GM12878 (cell line): ENCODE results near the gene EP400. TPM values are rescaled to one million over a fixed set of nuclear protein-coding genes. Genes with fewer than 3 reads are reported as not detected.

Source experiments
- ATAC-seq: fragments of 200-7000 bp; cut with Tn5 transposase; 3 replicates; pipeline ENCODE4 v1.9.1; 2020; ENCODE audit warnings: mild to moderate bottlenecking, moderate library complexity
- BruUV-seq: library from RNA; stranded (reverse); fragments of 400-500 nt; replicated peaks from 2 replicates; lab custom pipeline; 2021; lab: Mats Ljungman, UMichigan
- CTCF ChIA-PET: fragments of 300-600 bp; sonication (Branson Sonifier 250); formaldehyde crosslinking; extraction: SDS; loops from one replicate; lab custom pipeline; 2021; ENCODE audit warnings: inconsistent platforms; lab: Yijun Ruan, JAX
- POLR2A ChIA-PET: fragments of 350-600 bp; formaldehyde crosslinking; extraction: SDS; loops from one replicate; lab custom pipeline; 2021; ENCODE audit warnings: inconsistent platforms; lab: Charles Lee
- RAD21 ChIA-PET: fragments of 300-600 bp; sonication (Branson Sonifier 250); formaldehyde crosslinking; loops from one replicate; lab custom pipeline; 2023; ENCODE audit warnings: antibody characterized with exemption; ENCODE audit not compliant: unreplicated experiment; lab: Charles Lee
- SMC1A ChIA-PET: fragments of 300-600 bp; sonication (Branson Sonifier 250); formaldehyde crosslinking; loops from one replicate; lab custom pipeline; 2023; ENCODE audit not compliant: unreplicated experiment, uncharacterized antibody; lab: Charles Lee
- DNase-seq: peaks from one replicate; pipeline ENCODE4 v3.0.0-alpha.2; 2011; ENCODE audit warnings: low read depth, low spot score
- FAIRE-seq: peaks from 3 replicates; lab custom pipeline; 2011; peaks lifted over from hg19 to GRCh38; lab: Jason Lieb, UNC
- H2AFZ ChIP-seq: 2 replicates; pipeline ENCODE4 v1.6.0; 2011; ENCODE audit warnings: low read depth, low read length, control low read depth; ENCODE audit not compliant: control insufficient read depth
- H3K27ac ChIP-seq: 2 replicates; pipeline ENCODE4 v1.5.1; 2011; ENCODE audit warnings: control low read depth; ENCODE audit not compliant: control insufficient read depth, insufficient read depth
- H3K27me3 ChIP-seq, 2 experiments: replicated peaks in 1 of 2; 2 replicates each; pipeline versions ENCODE4 v1.6.0 to v1.6.1; 2011; ENCODE audit warnings: low read length in 1 of 2; ENCODE audit not compliant: control insufficient read depth in 2 of 2, insufficient read depth in 2 of 2
- H3K36me3 ChIP-seq, 2 experiments: 2 replicates each; pipeline ENCODE4 v1.5.1; 2011; ENCODE audit warnings: low read length in 1 of 2; ENCODE audit not compliant: control insufficient read depth in 2 of 2, insufficient read depth in 2 of 2
- H3K4me1 ChIP-seq: 2 replicates; pipeline ENCODE4 v1.6.1; 2011; ENCODE audit warnings: mild to moderate bottlenecking, low read length, moderate library complexity, mixed read lengths; ENCODE audit not compliant: control insufficient read depth, insufficient read depth
- H3K4me2 ChIP-seq: 2 replicates; pipeline ENCODE4 v1.6.0; 2011; ENCODE audit warnings: control low read depth; ENCODE audit not compliant: control insufficient read depth, insufficient read depth
- H3K4me3 ChIP-seq: fragments of 200-600 bp; sonication (generic); 2 replicates; pipeline ENCODE4 v1.5.1; 2016
- H3K79me2 ChIP-seq: 2 replicates; pipeline ENCODE4 v1.6.0; 2011; ENCODE audit warnings: low read length; ENCODE audit not compliant: control insufficient read depth, insufficient read depth
- H3K9ac ChIP-seq: 2 replicates; pipeline ENCODE4 v1.8.0; 2011; ENCODE audit warnings: low read length, control low read depth, mixed read lengths; ENCODE audit not compliant: control insufficient read depth, insufficient read depth
- H3K9me3 ChIP-seq: replicated peaks from 3 replicates; pipeline ENCODE4 v1.5.1; 2011; ENCODE audit warnings: mild to moderate bottlenecking, low read length; ENCODE audit not compliant: control insufficient read depth, insufficient read depth
- H4K20me1 ChIP-seq: 2 replicates; pipeline ENCODE4 v1.6.0; 2011; ENCODE audit not compliant: control insufficient read depth, insufficient read depth
- ATF7 ChIP-seq: fragments of 450-650 bp; IDR thresholded peaks from 2 replicates; pipeline ENCODE4 v1.6.1; 2016; ENCODE audit warnings: low read depth, mild to moderate bottlenecking
- BCL11A ChIP-seq: IDR thresholded peaks from 2 replicates; pipeline ENCODE4 v1.6.1; 2011; ENCODE audit warnings: low read depth, low read length
- DPF2 ChIP-seq: fragments of 450-650 bp; IDR thresholded peaks from 2 replicates; pipeline ENCODE4 v1.6.1; 2017; ENCODE audit warnings: mild to moderate bottlenecking
- ESRRA ChIP-seq: IDR thresholded peaks from 2 replicates; pipeline ENCODE4 v1.6.1; 2012; ENCODE audit warnings: mild to moderate bottlenecking, low read length, improper control_type of control experiment
- MYC ChIP-seq: IDR thresholded peaks from 2 replicates; pipeline ENCODE4 v1.6.1; 2011; ENCODE audit warnings: mild to moderate bottlenecking, low read length, moderate library complexity, inconsistent platforms; ENCODE audit not compliant: insufficient read depth, insufficient replicate concordance, insufficient read length, severe bottlenecking
- NFYA ChIP-seq: IDR thresholded peaks from 2 replicates; pipeline ENCODE4 v1.6.1; 2011; ENCODE audit warnings: low read depth, mild to moderate bottlenecking, low read length, improper control_type of control experiment, borderline replicate concordance
- PML ChIP-seq: IDR thresholded peaks from 2 replicates; pipeline ENCODE4 v1.6.1; 2012; ENCODE audit warnings: low read length, inconsistent platforms
- POLR2AphosphoS2 ChIP-seq: IDR thresholded peaks from 2 replicates; pipeline ENCODE4 v1.6.1; 2011; ENCODE audit warnings: low read depth, mild to moderate bottlenecking, low read length, improper control_type of control experiment, moderate library complexity
- SIX5 ChIP-seq: IDR thresholded peaks from 2 replicates; pipeline ENCODE4 v1.6.1; 2011; ENCODE audit warnings: mild to moderate bottlenecking, low read depth, low read length, moderate library complexity; ENCODE audit not compliant: severe bottlenecking
- SMC3 ChIP-seq: IDR thresholded peaks from 2 replicates; pipeline ENCODE4 v1.6.1; 2011; ENCODE audit warnings: low read length, improper control_type of control experiment, borderline replicate concordance
- STAT3 ChIP-seq: IDR thresholded peaks from 2 replicates; pipeline ENCODE4 v1.6.1; 2011; ENCODE audit warnings: low read depth, low read length, improper control_type of control experiment
- ZNF274 ChIP-seq: IDR thresholded peaks from one replicate; pipeline ENCODE4 v1.8.0; 2011; ENCODE audit not compliant: insufficient read length, insufficient read depth
- ZSCAN29 ChIP-seq: fragments of 450-650 bp; IDR thresholded peaks from 2 replicates; pipeline ENCODE4 v1.6.1; 2017; ENCODE audit warnings: mild to moderate bottlenecking, moderate library complexity
- WGBS: methylation state at CpG from one replicate; pipeline ENCODE4 v1.1.6; 2016; ENCODE audit warnings: low lambda C conversion rate; ENCODE audit not compliant: insufficient replicate concordance, insufficient coverage; ENCODE audit errors: missing lambda C conversion rate; 5-methylcytosine and 5-hydroxymethylcytosine counted together
- in situ Hi-C: fragments of 300-500 bp; cut with MboI; formaldehyde crosslinking; loops from 9 replicates; pipeline ENCODE4 v1.14.3; 2018; ENCODE audit warnings: mixed read lengths
- intact Hi-C: fragments of 100-400 bp; cut with micrococcal nuclease; formaldehyde crosslinking; loops from one replicate; pipeline ENCODE4 v1.14.2; 2022; ENCODE audit not compliant: unreplicated experiment
- polyA plus RNA-seq, 11 experiments: library from polyadenylated mRNA; depleted of rRNA in 4 of 11; unstranded in 6 of 11; stranded (reverse) in 5 of 11; fragments of >200 nt; fragmentation: Nextera tagmentation in 4 of 11; fragmentation: Illumina TruSeq in 1 of 11; extraction: Ambion mirVana in 4 of 11; extraction: Trizol in 1 of 11; gene quantifications; 1 replicate in 1 of 11; 2 replicates in 10 of 11; pipeline versions ENCODE4 v1.2.1 to v1.2.3, GENCODE V29; 2011 to 2016; ENCODE audit warnings: inconsistent platforms in 2 of 11, missing spikeins in 2 of 11, low read depth in 1 of 11
- total RNA-seq, 4 experiments: library from RNA; depleted of rRNA in 3 of 4; stranded (reverse); fragments of >200 nt in 3 of 4; fragmentation: Illumina TruSeq in 1 of 4; extraction: Trizol in 1 of 4; gene quantifications; 2 replicates each; pipeline versions ENCODE4 v1.2.1 to v1.2.3, GENCODE V29; 2013 to 2021
- TF ChIP-seq, protein P1 (sequence below): fragments of 450-650 bp; IDR thresholded peaks from 2 replicates; pipeline ENCODE4 v1.6.1; 2017; ENCODE audit warnings: borderline replicate concordance

The EP400 gene
- total and polyA plus RNA-seq, 10 of the 15 experiments (the other 5 are each of a cell fraction or from before 2014, with no cell fraction given): 3.8 to 44.2 (median 8.4) TPM

- intact Hi-C loops (no loop called here), in situ Hi-C loops (no loop called here)
- H2AFZ ChIP-seq: no peak overlapping the region
- H3K4me3 ChIP-seq: no peak overlapping the region
- WGBS: 94% methylated on average over 11 of the region's 11 CpGs
- H4K20me1 ChIP-seq: 0 out of 2 replicates have a peak, but pooled peaks cover 2% of the 10 kb centered on the region
- no peaks in the 10 kb centered on the region for H3K4me1 ChIP-seq
- ATAC-seq: no peak
- no TSS peak for BruUV-seq
- no peak overlapping the region for H3K9ac ChIP-seq
- RAD21 ChIA-PET: no interaction called here
- peaks cover 9 to 33% of the 10 kb centered on the region in 2 experiments for H3K36me3 ChIP-seq
- no peak for DNase-seq
- TF ChIP-seq SMC3 (no peak), SIX5 (no peak), BCL11A (no peak), POLR2AphosphoS2 (no peak), STAT3 (no peak), NFYA (no peak), MYC (no peak), PML (no peak), ZSCAN29 (no peak), ATF7 (no peak), ESRRA (no peak), ZNF274 (no peak), DPF2 (no peak)
- TF ChIP-seq, protein P1, sequence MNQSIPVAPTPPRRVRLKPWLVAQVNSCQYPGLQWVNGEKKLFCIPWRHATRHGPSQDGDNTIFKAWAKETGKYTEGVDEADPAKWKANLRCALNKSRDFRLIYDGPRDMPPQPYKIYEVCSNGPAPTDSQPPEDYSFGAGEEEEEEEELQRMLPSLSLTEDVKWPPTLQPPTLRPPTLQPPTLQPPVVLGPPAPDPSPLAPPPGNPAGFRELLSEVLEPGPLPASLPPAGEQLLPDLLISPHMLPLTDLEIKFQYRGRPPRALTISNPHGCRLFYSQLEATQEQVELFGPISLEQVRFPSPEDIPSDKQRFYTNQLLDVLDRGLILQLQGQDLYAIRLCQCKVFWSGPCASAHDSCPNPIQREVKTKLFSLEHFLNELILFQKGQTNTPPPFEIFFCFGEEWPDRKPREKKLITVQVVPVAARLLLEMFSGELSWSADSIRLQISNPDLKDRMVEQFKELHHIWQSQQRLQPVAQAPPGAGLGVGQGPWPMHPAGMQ: no peak
- TF ChIP-seq, all 136 proteins: peak for 0
- no peak for FAIRE-seq
- H3K9me3 ChIP-seq: no peaks in the 10 kb centered on the region
- H3K4me2 ChIP-seq: no peak overlapping the region
- no peaks in the 10 kb centered on the region for H3K27me3 ChIP-seq
- ChIA-PET POLR2A (no interaction called here), CTCF (no interaction called here), SMC1A (no interaction called here)
- no peak overlapping the region for H3K27ac ChIP-seq
- peaks cover 15% of the 10 kb centered on the region for H3K79me2 ChIP-seq
Observed at GRCh38 chr12:131934535-131934934, 15.2 kb upstream of the EP400 start.
